Left lung (tissue), 10 donors: ENCODE data around the gene ADAM12. TPM values are rescaled to one million over a fixed set of nuclear protein-coding genes. Genes with fewer than 3 reads are reported as not detected.

ENCODE experiments used
- ATAC-seq: fragments of 200-7000 bp; cut with Tn5 transposase; one replicate; pipeline ENCODE4 v1.9.1; 2020; ENCODE audit warnings: moderate library complexity
- DNase-seq, 4 donors: peaks; one replicate each; pipeline ENCODE4 v3.0.0-alpha.2; 2013 to 2020
- H3K27ac ChIP-seq, 2 donors: fragments of 200-600 bp; sonication (generic) in 1 of 2; one replicate each; pipeline versions ENCODE4 v1.5.0 to v1.8.0; 2020 to 2021
- H3K27me3 ChIP-seq, 2 donors: fragments of 200-600 bp; sonication (generic) in 1 of 2; one replicate each; pipeline versions ENCODE4 v1.5.0 to v1.8.0; 2020 to 2021
- H3K36me3 ChIP-seq, 2 donors: fragments of 200-600 bp; sonication (generic) in 1 of 2; one replicate each; pipeline versions ENCODE4 v1.5.0 to v1.8.0; 2020 to 2021
- H3K4me1 ChIP-seq, 2 donors: fragments of 200-600 bp; one replicate each; pipeline ENCODE4 v1.8.0; 2021
- H3K4me3 ChIP-seq, 2 donors: fragments of 200-600 bp; sonication (generic) in 1 of 2; one replicate each; pipeline versions ENCODE4 v1.5.0 to v1.8.0; 2020 to 2021; ENCODE audit warnings: mild to moderate bottlenecking in 1 of 2
- H3K9me3 ChIP-seq, 2 donors: fragments of 200-600 bp; sonication (generic) in 1 of 2; one replicate each; pipeline versions ENCODE4 v1.5.0 to v1.8.0; 2020 to 2021
- intact Hi-C, 2 donors: fragments of 100-400 bp; cut with DNase I; formaldehyde crosslinking; loops; one replicate each; pipeline versions ENCODE4 v1.11.2 to v1.14.2; 2022
- polyA plus RNA-seq, 6 donors: library from polyadenylated mRNA; unstranded; fragments of 120-200 nt; gene quantifications; one replicate each; pipeline ENCODE4 v1.2.1, GENCODE V29; 2013; ENCODE audit not compliant: insufficient read length in 6 of 6
- total RNA-seq, 2 donors: library from RNA; stranded (reverse); fragmentation: NEBNext Ultra II Directional; extraction: Animal tissue kit (Norgen Biotek cat#: 25700); gene quantifications; one replicate each; pipeline ENCODE4 v1.2.1, GENCODE V29; 2021
- TF ChIP-seq, protein P1 (sequence below), 2 donors: fragments of 200-600 bp; sonication (generic) in 1 of 2; IDR thresholded peaks; one replicate each; pipeline versions ENCODE4 v1.5.0 to v1.8.0; 2021; ENCODE audit warnings: antibody characterized with exemption in 2 of 2
- donor health status: DM: no; HTN: yes; CAD: no.
- donor health status: DM: no; HTN: no; CAD: no.

ADAM12 gene
- total and polyA plus RNA-seq, 8 donors: 2.6 to 22.4 (median 10.7) TPM

DNA sequence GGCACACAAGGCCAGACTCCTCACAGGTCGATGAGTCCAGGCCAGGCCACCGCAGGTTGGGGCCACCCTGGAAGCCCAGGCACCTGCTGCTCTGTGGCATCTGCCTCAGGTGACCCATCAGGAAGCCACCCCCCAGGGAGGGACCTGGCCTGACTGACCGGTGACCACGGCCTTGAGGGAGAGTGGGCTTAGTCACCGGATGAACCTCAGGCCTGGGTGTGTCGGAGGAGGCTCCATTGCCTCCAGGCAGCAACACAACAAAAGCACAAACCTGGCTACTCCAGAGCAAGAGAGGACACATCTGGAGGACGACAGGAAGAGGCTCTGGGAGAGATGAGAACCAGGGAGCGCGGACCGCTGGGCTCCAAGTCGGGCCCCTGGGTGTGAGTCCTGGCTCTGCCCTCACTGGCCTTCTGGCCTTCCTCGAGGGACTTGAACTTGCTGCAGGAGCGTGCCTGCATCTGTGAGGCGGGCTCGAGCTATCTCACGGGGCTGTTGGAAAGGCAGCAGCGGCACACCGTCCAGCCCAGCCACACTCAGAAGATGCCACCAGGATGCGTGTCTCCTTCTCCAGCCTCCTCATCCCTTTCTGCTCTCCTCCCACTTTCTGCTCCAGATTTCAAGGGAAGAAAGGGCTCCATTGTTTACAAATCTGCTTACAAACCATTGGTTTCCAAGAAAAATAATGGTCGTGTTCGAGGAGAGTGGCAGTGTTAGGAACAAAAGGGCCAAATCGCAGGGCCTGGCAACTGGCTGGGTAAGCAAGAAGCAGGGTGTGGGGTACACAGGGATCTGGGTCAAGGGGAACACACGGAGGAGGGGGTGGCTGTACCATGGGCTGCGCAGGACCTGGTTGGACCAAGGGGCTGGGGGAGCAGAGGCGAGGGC, 152.9 kb downstream of the ADAM12 start:
- H3K4me3 ChIP-seq: no peak overlapping the region
- no peak for ATAC-seq
- no peaks in the 10 kb centered on the region for H3K4me1 ChIP-seq
- H3K27me3 ChIP-seq: peaks cover 0 to 7% of the 10 kb centered on the region in 2 donors
- H3K27ac ChIP-seq: no peak overlapping the region
- peak in 1 of 4 donors; percentile 57 for DNase-seq
- H3K36me3 ChIP-seq: no peaks in the 10 kb centered on the region
- intact Hi-C loops: no loop called here
- TF ChIP-seq, protein P1, sequence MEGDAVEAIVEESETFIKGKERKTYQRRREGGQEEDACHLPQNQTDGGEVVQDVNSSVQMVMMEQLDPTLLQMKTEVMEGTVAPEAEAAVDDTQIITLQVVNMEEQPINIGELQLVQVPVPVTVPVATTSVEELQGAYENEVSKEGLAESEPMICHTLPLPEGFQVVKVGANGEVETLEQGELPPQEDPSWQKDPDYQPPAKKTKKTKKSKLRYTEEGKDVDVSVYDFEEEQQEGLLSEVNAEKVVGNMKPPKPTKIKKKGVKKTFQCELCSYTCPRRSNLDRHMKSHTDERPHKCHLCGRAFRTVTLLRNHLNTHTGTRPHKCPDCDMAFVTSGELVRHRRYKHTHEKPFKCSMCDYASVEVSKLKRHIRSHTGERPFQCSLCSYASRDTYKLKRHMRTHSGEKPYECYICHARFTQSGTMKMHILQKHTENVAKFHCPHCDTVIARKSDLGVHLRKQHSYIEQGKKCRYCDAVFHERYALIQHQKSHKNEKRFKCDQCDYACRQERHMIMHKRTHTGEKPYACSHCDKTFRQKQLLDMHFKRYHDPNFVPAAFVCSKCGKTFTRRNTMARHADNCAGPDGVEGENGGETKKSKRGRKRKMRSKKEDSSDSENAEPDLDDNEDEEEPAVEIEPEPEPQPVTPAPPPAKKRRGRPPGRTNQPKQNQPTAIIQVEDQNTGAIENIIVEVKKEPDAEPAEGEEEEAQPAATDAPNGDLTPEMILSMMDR (IDR thresholded peaks at IDR 0.05): no peak
- H3K9me3 ChIP-seq: no peaks in the 10 kb centered on the region

DNA sequence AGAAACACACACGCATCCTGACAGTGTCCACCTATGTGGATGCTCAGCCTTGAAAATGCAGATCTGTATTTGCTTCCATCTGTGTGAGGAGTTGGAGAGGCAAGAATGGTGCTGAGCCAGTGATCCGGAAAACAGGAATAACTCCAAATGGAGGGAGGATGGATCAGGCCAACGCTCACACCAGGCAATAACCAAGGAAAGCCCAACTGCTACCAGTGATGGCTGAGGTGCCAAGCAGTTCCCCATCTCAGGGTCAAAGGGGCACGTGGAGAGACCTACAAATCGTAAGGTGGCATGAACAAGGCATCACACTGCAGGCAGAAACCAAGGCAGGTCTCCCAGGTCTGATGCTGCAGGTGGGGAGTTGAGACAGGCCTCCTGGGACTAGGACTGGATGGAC, 153.6 kb downstream of the ADAM12 start:
- Histone ChIP-seq H3K4me1 (no peaks in the 10 kb centered on the region), H3K4me3 (no peak overlapping the region), H3K36me3 (no peaks in the 10 kb centered on the region), H3K27me3 (peaks cover 0 to 7% of the 10 kb centered on the region in 2 donors), H3K27ac (no peak overlapping the region), H3K9me3 (no peaks in the 10 kb centered on the region)
- TF ChIP-seq, protein P1 (IDR thresholded peaks at IDR 0.05): no peak
- no peak for ATAC-seq
- DNase-seq: no peak
- intact Hi-C loops: no loop called here

DNA sequence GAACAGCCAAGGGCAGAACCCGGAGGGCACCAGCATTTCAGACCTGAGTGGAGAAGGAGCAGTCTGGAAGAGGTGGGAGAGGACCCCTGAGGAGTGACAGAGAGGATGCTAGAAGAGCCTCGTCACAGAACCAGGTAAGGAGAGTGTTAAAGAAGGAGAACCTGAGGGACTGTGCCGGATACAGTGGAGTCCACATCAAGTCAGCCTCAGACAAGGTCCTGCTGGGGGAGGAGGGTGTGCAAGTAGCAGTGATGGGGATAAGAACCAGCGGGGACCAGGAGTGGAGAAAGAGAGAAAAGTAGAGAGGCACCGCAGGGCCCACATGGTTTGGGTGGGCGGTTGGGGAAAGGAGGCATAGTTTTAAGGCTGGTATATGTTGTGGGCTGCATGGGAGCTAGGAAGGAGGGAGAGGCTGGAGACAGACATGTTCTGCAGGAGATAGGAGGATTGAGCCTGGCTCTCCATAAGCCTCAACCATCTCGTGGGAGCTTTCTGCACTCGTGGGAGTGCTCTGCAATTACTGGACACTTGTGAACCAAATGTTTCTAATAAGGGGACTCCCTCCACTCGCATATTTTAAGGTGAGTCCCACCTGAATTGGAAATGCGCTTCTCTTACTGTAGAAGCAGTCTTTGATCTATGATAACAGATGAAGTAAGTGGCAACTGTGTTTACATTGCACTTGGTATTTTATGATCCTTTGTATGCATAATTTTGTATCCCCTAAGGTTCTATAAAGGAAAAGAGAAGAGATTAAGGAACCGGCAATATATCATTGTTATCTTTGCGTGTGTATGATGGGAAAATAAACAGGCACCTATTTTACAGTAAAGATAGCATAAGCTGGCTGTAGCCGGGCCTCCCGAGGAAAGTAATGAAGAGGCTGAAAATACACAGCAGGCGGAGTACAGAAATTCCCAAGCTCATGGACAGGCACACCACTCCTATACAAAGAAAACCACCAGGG, 154.8 kb downstream of the ADAM12 start:
- TF ChIP-seq, protein P1 (IDR thresholded peaks at IDR 0.05): no peak
- H3K27me3 ChIP-seq: peaks cover 0 to 7% of the 10 kb centered on the region in 2 donors
- intact Hi-C loops: no loop called here

DNA sequence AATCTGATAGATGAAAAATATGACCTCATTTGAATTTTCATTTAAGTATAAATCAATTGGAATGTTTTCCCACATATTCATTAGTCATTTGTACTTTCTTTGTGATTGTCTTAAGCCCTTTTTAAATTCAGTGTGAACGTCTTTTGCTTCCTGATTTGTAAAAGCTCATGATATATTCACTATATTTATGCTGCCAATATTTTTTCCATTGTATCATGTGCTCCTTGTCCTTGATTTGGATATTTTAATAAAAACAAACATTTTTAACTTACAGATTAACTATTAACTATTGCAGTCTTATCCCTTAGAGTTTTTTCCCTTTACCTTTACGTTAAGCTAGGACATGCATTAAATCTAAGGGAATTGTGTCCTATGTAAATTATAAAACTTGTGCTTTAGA, 157.7 kb downstream of the ADAM12 start:
- intact Hi-C loops: no loop called here

More for the DNA sequence above, 154.8 kb downstream of the ADAM12 start:
- Histone ChIP-seq H3K4me3 (no peak overlapping the region), H3K4me1 (no peaks in the 10 kb centered on the region), H3K36me3 (no peaks in the 10 kb centered on the region), H3K9me3 (no peaks in the 10 kb centered on the region), H3K27ac (no peak overlapping the region)
- ATAC-seq: no peak
- no peak for DNase-seq

More for the DNA sequence above, 157.7 kb downstream of the ADAM12 start:
- H3K9me3 ChIP-seq: no peaks in the 10 kb centered on the region
- no peak overlapping the region for H3K27ac ChIP-seq
- H3K36me3 ChIP-seq: no peaks in the 10 kb centered on the region
- H3K27me3 ChIP-seq: peaks cover 0 to 7% of the 10 kb centered on the region in 2 donors
- TF ChIP-seq, protein P1 (IDR thresholded peaks at IDR 0.05): no peak
- H3K4me3 ChIP-seq: no peak overlapping the region
- ATAC-seq (no peak), DNase-seq (no peak)
- no peaks in the 10 kb centered on the region for H3K4me1 ChIP-seq
